ENCODE data around the gene TTLL11.

The TTLL11 gene

DNA sequence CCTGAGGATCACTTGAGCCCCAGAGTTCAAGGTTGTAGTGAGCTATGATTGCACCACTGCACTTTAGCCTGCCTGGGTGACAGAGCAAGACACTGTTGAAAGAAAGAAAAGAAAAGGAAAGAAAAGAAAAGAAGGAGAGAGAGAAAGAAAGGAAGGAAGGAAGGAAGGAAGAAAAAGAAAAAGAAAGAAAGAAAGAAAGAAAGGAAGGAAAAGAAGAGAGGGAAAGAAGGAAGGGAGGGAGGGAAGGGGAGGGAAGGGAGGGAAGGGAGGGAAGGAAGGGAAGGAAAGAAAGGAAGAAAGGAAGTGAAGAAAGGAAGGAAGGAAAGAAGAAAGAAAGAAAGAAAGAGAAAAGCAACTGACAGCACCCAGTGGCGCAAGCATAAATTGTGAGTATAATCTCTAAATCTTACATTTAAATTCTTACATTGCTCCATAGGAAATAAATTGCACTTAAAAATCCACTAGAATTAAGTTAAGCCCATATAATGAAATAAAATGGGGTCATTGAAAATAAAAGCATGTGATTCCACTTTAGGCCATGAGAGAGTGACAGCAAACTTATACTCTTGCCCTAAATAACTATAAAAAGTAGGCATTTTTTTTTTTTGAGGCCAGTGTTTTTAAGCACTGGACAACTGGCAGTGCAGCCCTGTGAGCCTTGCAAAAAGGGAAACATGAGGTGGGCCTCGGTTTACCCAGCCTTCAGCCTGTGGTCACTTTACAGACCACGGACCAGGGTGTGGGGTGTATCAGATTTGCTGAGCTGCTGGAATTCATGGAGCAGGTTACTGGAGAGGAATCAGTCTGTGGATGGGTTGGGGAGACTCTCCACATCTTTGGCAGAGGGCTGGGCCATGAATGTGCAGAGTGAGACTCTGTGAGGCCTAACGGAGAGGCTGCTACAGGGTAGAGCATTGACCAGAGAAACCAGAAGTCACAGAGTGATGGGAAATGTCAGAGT is 175.5 kb downstream of the TTLL11 start:
- no peak for DNase-seq (ENCODE audit: low read depth)
- no peak for TF ChIP-seq MYC (IDR thresholded peaks at IDR 0.05; ENCODE audit: low read depth, low read length)
- TF ChIP-seq, protein P1, sequence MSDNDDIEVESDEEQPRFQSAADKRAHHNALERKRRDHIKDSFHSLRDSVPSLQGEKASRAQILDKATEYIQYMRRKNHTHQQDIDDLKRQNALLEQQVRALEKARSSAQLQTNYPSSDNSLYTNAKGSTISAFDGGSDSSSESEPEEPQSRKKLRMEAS (IDR thresholded peaks at IDR 0.05; ENCODE audit: low read depth, low read length) = no peak

DNA sequence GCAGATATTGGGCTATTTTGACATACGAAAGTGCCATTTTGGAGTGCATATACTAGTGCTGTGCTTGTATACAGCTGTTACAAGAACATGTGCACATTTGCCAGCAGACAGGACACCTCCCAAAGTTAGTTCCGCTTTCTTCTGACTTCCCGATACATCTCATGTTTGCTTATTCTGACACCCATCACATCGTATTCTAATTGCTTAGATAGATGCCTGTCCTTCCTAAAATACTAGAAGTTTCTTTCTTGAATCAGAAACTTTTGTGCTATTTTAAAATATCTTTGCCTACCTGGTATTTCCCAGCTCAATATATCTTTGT is 177.8 kb downstream of the TTLL11 start:
- TF ChIP-seq, protein P2, sequence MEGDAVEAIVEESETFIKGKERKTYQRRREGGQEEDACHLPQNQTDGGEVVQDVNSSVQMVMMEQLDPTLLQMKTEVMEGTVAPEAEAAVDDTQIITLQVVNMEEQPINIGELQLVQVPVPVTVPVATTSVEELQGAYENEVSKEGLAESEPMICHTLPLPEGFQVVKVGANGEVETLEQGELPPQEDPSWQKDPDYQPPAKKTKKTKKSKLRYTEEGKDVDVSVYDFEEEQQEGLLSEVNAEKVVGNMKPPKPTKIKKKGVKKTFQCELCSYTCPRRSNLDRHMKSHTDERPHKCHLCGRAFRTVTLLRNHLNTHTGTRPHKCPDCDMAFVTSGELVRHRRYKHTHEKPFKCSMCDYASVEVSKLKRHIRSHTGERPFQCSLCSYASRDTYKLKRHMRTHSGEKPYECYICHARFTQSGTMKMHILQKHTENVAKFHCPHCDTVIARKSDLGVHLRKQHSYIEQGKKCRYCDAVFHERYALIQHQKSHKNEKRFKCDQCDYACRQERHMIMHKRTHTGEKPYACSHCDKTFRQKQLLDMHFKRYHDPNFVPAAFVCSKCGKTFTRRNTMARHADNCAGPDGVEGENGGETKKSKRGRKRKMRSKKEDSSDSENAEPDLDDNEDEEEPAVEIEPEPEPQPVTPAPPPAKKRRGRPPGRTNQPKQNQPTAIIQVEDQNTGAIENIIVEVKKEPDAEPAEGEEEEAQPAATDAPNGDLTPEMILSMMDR (IDR thresholded peaks at IDR 0.05; ENCODE audit: low read depth, low read length) = no peak
- TF ChIP-seq POLR2A (IDR thresholded peaks at IDR 0.05; ENCODE audit: extremely low read depth, insufficient read length) (no peak), MYC (IDR thresholded peaks at IDR 0.05; ENCODE audit: low read depth, low read length) (no peak)
- TF ChIP-seq, protein P1 (IDR thresholded peaks at IDR 0.05; ENCODE audit: low read depth, low read length) = no peak
- no peak overlapping the region for H3K4me3 ChIP-seq (ENCODE audit: low read depth, low read length)
- no peak for DNase-seq (ENCODE audit: low read depth)

More for the DNA sequence above, 175.5 kb downstream of the TTLL11 start:
- no peak overlapping the region for H3K4me3 ChIP-seq (ENCODE audit: low read depth, low read length)

DNA sequence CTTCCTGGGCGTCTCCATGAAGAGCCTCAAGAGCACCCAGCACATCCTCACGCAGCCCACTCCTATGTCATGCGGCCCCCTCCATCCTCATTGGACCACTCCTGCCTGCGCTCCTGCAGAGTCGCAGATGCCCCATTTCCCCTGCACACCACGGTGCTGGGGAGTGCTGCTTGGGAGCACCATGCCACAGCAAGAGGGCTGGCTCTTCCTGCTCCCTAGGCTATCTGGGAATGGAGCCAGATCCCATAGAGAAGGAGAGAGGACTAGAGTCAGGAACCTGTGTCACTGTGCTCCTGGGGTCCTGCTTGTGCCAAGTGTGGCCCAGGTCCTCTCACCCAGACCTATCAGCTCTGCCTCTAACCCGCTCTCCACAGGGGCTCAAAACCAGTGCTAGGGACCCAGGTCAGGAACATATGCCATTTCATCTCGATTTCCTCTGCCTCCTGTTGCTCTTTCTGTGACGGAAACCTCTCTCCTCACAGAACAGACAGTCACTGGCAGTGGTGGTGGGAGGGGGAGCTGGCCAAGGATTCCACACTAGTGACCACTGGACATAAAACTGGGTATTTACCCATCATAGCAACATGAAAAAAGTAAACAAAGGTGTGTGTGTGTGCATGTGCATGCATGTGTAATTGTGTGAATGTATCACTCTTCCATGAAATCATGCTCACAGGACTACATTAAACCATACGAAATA is 178.4 kb downstream of the TTLL11 start:
- DNase-seq (ENCODE audit: low read depth) = no peak
- no peak overlapping the region for H3K4me3 ChIP-seq (ENCODE audit: low read depth, low read length)
- TF ChIP-seq, protein P1 (IDR thresholded peaks at IDR 0.05; ENCODE audit: low read depth, low read length) = no peak
- TF ChIP-seq MYC (IDR thresholded peaks at IDR 0.05; ENCODE audit: low read depth, low read length) (no peak), POLR2A (IDR thresholded peaks at IDR 0.05; ENCODE audit: extremely low read depth, insufficient read length) (no peak)
- TF ChIP-seq, protein P2 (IDR thresholded peaks at IDR 0.05; ENCODE audit: low read depth, low read length) = no peak

DNA sequence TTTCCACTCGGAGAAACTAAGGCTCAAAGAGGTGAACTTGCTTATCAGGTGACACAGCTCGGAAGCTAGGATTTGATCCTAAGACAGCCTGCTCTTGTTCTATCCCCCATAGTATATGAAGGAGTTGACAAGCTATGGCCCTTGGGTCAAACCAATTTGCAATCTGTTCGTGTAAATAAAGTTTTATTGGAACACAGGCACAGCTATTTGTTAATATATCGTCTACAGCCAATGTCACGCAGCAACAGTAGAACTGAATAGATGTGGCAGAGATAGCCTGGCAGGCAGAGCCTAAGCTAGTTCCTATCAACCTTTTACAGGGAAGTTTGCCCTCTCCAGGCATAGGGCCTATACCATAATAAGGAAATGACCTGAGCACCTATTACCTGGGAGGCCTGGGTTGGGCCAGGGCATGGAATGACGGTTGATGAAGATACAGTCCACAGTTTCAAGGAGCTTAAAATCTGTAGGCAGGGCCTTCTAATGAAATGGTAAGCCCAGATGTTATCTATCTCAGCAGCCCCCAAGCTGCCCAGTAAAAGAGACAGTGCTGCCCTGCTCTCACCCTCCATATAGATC is 179.0 kb downstream of the TTLL11 start:
- DNase-seq (ENCODE audit: low read depth) = no peak
- TF ChIP-seq MYC (IDR thresholded peaks at IDR 0.05; ENCODE audit: low read depth, low read length) (no peak), POLR2A (IDR thresholded peaks at IDR 0.05; ENCODE audit: extremely low read depth, insufficient read length) (no peak)
- TF ChIP-seq, protein P2 (IDR thresholded peaks at IDR 0.05; ENCODE audit: low read depth, low read length) = no peak
- TF ChIP-seq, protein P1 (IDR thresholded peaks at IDR 0.05; ENCODE audit: low read depth, low read length) = no peak
- no peak overlapping the region for H3K4me3 ChIP-seq (ENCODE audit: low read depth, low read length)

DNA sequence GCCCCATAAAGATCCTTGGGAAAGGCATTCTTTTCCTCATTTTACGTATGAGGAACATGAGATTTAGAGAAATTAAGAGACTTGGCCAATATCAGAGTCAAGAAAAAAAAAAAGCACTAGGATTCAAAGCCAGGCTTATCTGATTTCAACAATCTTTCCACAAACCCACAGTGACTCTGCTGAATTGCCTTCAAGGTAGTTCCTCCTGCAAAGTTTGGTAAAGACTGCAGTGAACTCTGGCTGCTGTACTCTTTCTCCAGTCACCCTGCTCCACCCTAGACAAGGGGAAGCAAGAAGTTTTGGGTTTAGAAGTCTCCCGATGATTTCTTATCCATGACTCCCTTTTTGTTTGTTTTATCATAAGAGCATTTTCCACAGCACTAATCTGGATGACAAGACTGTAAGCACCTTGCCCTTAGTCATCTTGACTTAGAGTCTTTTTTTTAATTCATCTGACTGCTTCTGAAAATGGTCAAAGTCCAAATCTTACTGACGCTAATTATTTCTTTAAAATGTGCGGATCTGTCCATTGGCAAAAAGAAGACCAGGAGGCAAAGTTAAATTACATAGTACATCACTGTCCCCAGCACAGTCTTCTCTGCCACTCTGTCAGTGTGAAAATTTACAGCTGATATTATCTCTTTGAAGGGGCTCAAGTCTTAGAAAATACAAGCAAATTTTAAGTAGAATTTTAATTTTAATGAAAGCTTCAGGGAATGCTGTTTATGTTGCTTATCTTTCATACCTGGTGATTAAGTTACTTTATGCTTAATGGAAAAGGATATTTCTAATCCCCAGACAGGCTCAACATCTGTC is 180.1 kb downstream of the TTLL11 start:
- TF ChIP-seq POLR2A (IDR thresholded peaks at IDR 0.05; ENCODE audit: extremely low read depth, insufficient read length) (no peak), MYC (IDR thresholded peaks at IDR 0.05; ENCODE audit: low read depth, low read length) (no peak)
- TF ChIP-seq, protein P2 (IDR thresholded peaks at IDR 0.05; ENCODE audit: low read depth, low read length) = no peak
- TF ChIP-seq, protein P1 (IDR thresholded peaks at IDR 0.05; ENCODE audit: low read depth, low read length) = no peak
- H3K4me3 ChIP-seq (ENCODE audit: low read depth, low read length) = no peak overlapping the region
- peak; percentile 75 for DNase-seq (ENCODE audit: low read depth)
